Activated CD4-positive, alpha-beta T cell treated with anti-CD3 and anti-CD28 coated beads for 36 hours (primary cell): ENCODE results near the gene PRDM12. TPM values are rescaled to one million over a fixed set of nuclear protein-coding genes. Genes with fewer than 3 reads are reported as not detected.

ENCODE experiments used
- ATAC-seq: fragments of 200-7000 bp; cut with Tn5 transposase; one replicate; pipeline ENCODE4 v1.10.0; 2021; ENCODE audit warnings: mild to moderate bottlenecking, moderate library complexity
- CTCF ChIA-PET: fragments of 350-600 bp; sonication (Branson Sonifier 250); formaldehyde crosslinking; loops from one replicate; lab custom pipeline; 2021; ENCODE audit warnings: antibody characterized with exemption; lab: Charles Lee
- POLR2A ChIA-PET: fragments of 350-600 bp; sonication (Branson Sonifier 250); formaldehyde crosslinking; loops from one replicate; lab custom pipeline; 2021; ENCODE audit warnings: antibody characterized with exemption, inconsistent platforms; lab: Charles Lee
- DNase-seq: peaks from one replicate; pipeline ENCODE4 v3.0.0-alpha.2; 2020
- H3K27ac Mint-ChIP-seq: one replicate; pipeline ENCODE4 v1.8.0; 2021; ENCODE audit warnings: mixed read lengths
- H3K27me3 Mint-ChIP-seq: one replicate; pipeline ENCODE4 v1.8.0; 2021; ENCODE audit warnings: mixed read lengths
- H3K36me3 Mint-ChIP-seq: one replicate; pipeline ENCODE4 v1.8.0; 2021; ENCODE audit warnings: low read depth, mixed read lengths
- H3K4me1 Mint-ChIP-seq: one replicate; pipeline ENCODE4 v1.8.0; 2021; ENCODE audit warnings: mixed read lengths
- H3K4me3 Mint-ChIP-seq: one replicate; pipeline ENCODE4 v1.8.0; 2021; ENCODE audit warnings: mild to moderate bottlenecking, moderate library complexity, mixed read lengths
- H3K9me3 Mint-ChIP-seq: one replicate; pipeline ENCODE4 v1.8.0; 2021; ENCODE audit warnings: low read depth, mixed read lengths
- intact Hi-C, 2 experiments: fragments of 100-400 bp; cut with DNase I in 1 of 2; cut with micrococcal nuclease in 1 of 2; formaldehyde crosslinking; loops; one replicate each; pipeline versions ENCODE4 v1.14.2 to v1.15.1; 2022 to 2024; cut with DNase I, micrococcal nuclease
- total RNA-seq, 2 experiments: library from RNA; stranded (reverse); gene quantifications; one replicate each; pipeline ENCODE4 v1.2.3, GENCODE V29; 2021

PRDM12 gene
- total RNA-seq, 2 experiments from 2014 or later, result 0.09 TPM; not detected in 1

- H3K36me3 Mint-ChIP-seq, result no peaks in the 10 kb centered on the region
- POLR2A ChIA-PET, result interaction anchor here (0.5 kb wide), 1 partner anchor 611 kb away, joined by 3 read pairs; no protein-coding TSS in a partner anchor
- H3K27ac Mint-ChIP-seq, result no peak overlapping the region
- no peak overlapping the region for H3K4me3 Mint-ChIP-seq
- intact Hi-C loops, result loop anchor here in 1 of 2 experiments (5.0 kb wide), 1 partner anchor 1926 kb away; no protein-coding TSS in a partner anchor
- peaks cover 21% of the 10 kb centered on the region for H3K4me1 Mint-ChIP-seq
- no peaks in the 10 kb centered on the region for H3K9me3 Mint-ChIP-seq
- CTCF ChIA-PET, result no interaction called here
- peaks cover 62% of the 10 kb centered on the region for H3K27me3 Mint-ChIP-seq
- ATAC-seq, result no peak
- peak; percentile 18 for DNase-seq
Measured at GRCh38 chr9:130661451-130662098, 2.8 kb upstream of the PRDM12 start.

- POLR2A ChIA-PET, result interaction anchor here (0.5 kb wide), 1 partner anchor 611 kb away, joined by 3 read pairs; no protein-coding TSS in a partner anchor
- no peak overlapping the region for H3K4me3 Mint-ChIP-seq
- CTCF ChIA-PET, result interaction anchor here (0.7 to 1.0 kb wide), 2 partner anchors 22 to 32 kb away, joined by 3 read pairs; no protein-coding TSS in a partner anchor
- ATAC-seq (no peak), DNase-seq (peak; percentile 39)
- intact Hi-C loops, result loop anchor here in 1 of 2 experiments (5.0 kb wide), 1 partner anchor 1925 kb away; no protein-coding TSS in a partner anchor
- no peaks in the 10 kb centered on the region for H3K36me3 Mint-ChIP-seq
- H3K9me3 Mint-ChIP-seq, result no peaks in the 10 kb centered on the region
- H3K27me3 Mint-ChIP-seq, result peaks cover 59% of the 10 kb centered on the region
- H3K4me1 Mint-ChIP-seq, result peaks cover 21% of the 10 kb centered on the region
- no peak overlapping the region for H3K27ac Mint-ChIP-seq
Measured at GRCh38 chr9:130662099-130662969, 2.1 kb upstream of the PRDM12 start.

GRCh38 chr9:130662970-130663257 is 1.5 kb upstream of the PRDM12 start:
- Mint-ChIP-seq H3K4me3 (no peak overlapping the region), H3K4me1 (peaks cover 21% of the 10 kb centered on the region), H3K27me3 (peaks cover 58% of the 10 kb centered on the region), H3K9me3 (no peaks in the 10 kb centered on the region), H3K36me3 (no peaks in the 10 kb centered on the region), H3K27ac (no peak overlapping the region)
- ChIA-PET POLR2A (no interaction called here), CTCF (interaction anchor here (0.7 to 1.0 kb wide), 2 partner anchors 21 to 31 kb away, joined by 3 read pairs; no protein-coding TSS in a partner anchor)
- DNase-seq, result peak; percentile 29
- intact Hi-C loops, result loop anchor here in 1 of 2 experiments (5.0 kb wide), 1 partner anchor 1924 kb away; no protein-coding TSS in a partner anchor
- ATAC-seq, result no peak

- Mint-ChIP-seq H3K27ac (no peak overlapping the region), H3K36me3 (no peaks in the 10 kb centered on the region), H3K4me1 (peaks cover 21% of the 10 kb centered on the region), H3K27me3 (peaks cover 58% of the 10 kb centered on the region), H3K9me3 (no peaks in the 10 kb centered on the region), H3K4me3 (no peak overlapping the region)
- intact Hi-C loops, result loop anchor here in 1 of 2 experiments (5.0 kb wide), 1 partner anchor 1924 kb away; no protein-coding TSS in a partner anchor
- ChIA-PET POLR2A (no interaction called here), CTCF (interaction anchor here (0.7 to 1.0 kb wide), 2 partner anchors 21 to 31 kb away, joined by 3 read pairs; no protein-coding TSS in a partner anchor)
- DNase-seq, result peak; percentile 49
- ATAC-seq, result peak; percentile 60
Measured at GRCh38 chr9:130663258-130663976, 977 bp upstream of the PRDM12 start.

GRCh38 chr9:130663977-130664250 is 480 bp upstream of the PRDM12 start:
- H3K9me3 Mint-ChIP-seq, result no peaks in the 10 kb centered on the region
- no peaks in the 10 kb centered on the region for H3K36me3 Mint-ChIP-seq
- ChIA-PET CTCF (no interaction called here), POLR2A (no interaction called here)
- no peak overlapping the region for H3K27ac Mint-ChIP-seq
- peaks cover 21% of the 10 kb centered on the region for H3K4me1 Mint-ChIP-seq
- intact Hi-C loops, result loop anchor here in 1 of 2 experiments (5.0 kb wide), 1 partner anchor 1923 kb away; no protein-coding TSS in a partner anchor
- ATAC-seq (no peak), DNase-seq (no peak)
- no peak overlapping the region for H3K4me3 Mint-ChIP-seq
- peaks cover 54% of the 10 kb centered on the region for H3K27me3 Mint-ChIP-seq

- no peak overlapping the region for H3K4me3 Mint-ChIP-seq
- H3K9me3 Mint-ChIP-seq, result no peaks in the 10 kb centered on the region
- no peak for DNase-seq
- intact Hi-C loops, result no loop called here
- POLR2A ChIA-PET, result no interaction called here
- ATAC-seq, result no peak
- no peak overlapping the region for H3K27ac Mint-ChIP-seq
- H3K36me3 Mint-ChIP-seq, result no peaks in the 10 kb centered on the region
- peaks cover 49% of the 10 kb centered on the region for H3K27me3 Mint-ChIP-seq
- CTCF ChIA-PET, result interaction anchor here (1.0 to 1.1 kb wide), 3 partner anchors 18 to 205 kb away, joined by 3 to 5 read pairs (median 3); no protein-coding TSS in a partner anchor
- H3K4me1 Mint-ChIP-seq, result peaks cover 19% of the 10 kb centered on the region
Measured at GRCh38 chr9:130665029-130665430, 636 bp downstream of the PRDM12 start.

GRCh38 chr9:130665431-130666392 is 1.3 kb downstream of the PRDM12 start:
- Mint-ChIP-seq H3K36me3 (no peaks in the 10 kb centered on the region), H3K4me3 (no peak overlapping the region), H3K4me1 (peaks cover 17% of the 10 kb centered on the region), H3K27ac (no peak overlapping the region), H3K27me3 (peaks cover 52% of the 10 kb centered on the region), H3K9me3 (no peaks in the 10 kb centered on the region)
- ATAC-seq (peak; percentile 27), DNase-seq (peak; percentile 30)
- intact Hi-C loops, result no loop called here
- ChIA-PET POLR2A (interaction anchor here (0.8 kb wide), 1 partner anchor 570 kb away, joined by 3 read pairs; no protein-coding TSS in a partner anchor), CTCF (interaction anchor here (1.0 to 1.2 kb wide), 3 partner anchors 24 to 204 kb away, joined by 3 to 5 read pairs (median 3); partner anchors contain the start of gene EXOSC2)

- intact Hi-C loops, result no loop called here
- no peak for DNase-seq
- Mint-ChIP-seq H3K4me3 (no peak overlapping the region), H3K9me3 (no peaks in the 10 kb centered on the region), H3K4me1 (peaks cover 17% of the 10 kb centered on the region), H3K27ac (no peak overlapping the region), H3K36me3 (no peaks in the 10 kb centered on the region), H3K27me3 (peaks cover 53% of the 10 kb centered on the region)
- no peak for ATAC-seq
- CTCF ChIA-PET, result interaction anchor here (1.1 to 1.2 kb wide), 2 partner anchors 15 to 27 kb away, joined by 3 to 5 read pairs; partner anchors contain the start of gene EXOSC2
- POLR2A ChIA-PET, result interaction anchor here (0.8 kb wide), 1 partner anchor 569 kb away, joined by 3 read pairs; no protein-coding TSS in a partner anchor
Measured at GRCh38 chr9:130666393-130667119, 2.2 kb downstream of the PRDM12 start.

GRCh38 chr9:130667120-130667435 is 2.7 kb downstream of the PRDM12 start:
- POLR2A ChIA-PET, result no interaction called here
- no peak overlapping the region for H3K4me3 Mint-ChIP-seq
- H3K27me3 Mint-ChIP-seq, result peaks cover 48% of the 10 kb centered on the region
- no peak for ATAC-seq
- H3K9me3 Mint-ChIP-seq, result no peaks in the 10 kb centered on the region
- no peaks in the 10 kb centered on the region for H3K36me3 Mint-ChIP-seq
- CTCF ChIA-PET, result interaction anchor here (1.1 to 1.2 kb wide), 2 partner anchors 15 to 26 kb away, joined by 3 to 5 read pairs; partner anchors contain the start of gene EXOSC2
- intact Hi-C loops, result no loop called here
- no peak for DNase-seq
- no peak overlapping the region for H3K27ac Mint-ChIP-seq
- peaks cover 17% of the 10 kb centered on the region for H3K4me1 Mint-ChIP-seq
